Stimulated activated naive CD8-positive, alpha-beta T cell treated with anti-CD3 and anti-CD28 coated beads, Interleukin-15, amount 100 ng/mL, for 72 hours (primary cell): ENCODE results near the gene CORO2A.
"Not testable (repeated sequence)": the region's sequence is repeated elsewhere in the genome, so short reads cannot be mapped to it uniquely, and the experiment has no call there.

Source experiments
- ATAC-seq: fragments of 150-1000 bp; cut with Tn5 transposase; 2 replicates; pipeline ENCODE4 v1.10.0; 2021; ENCODE audit warnings: mild to moderate bottlenecking, moderate library complexity
- DNase-seq, 2 donors: peaks; one replicate each; pipeline ENCODE4 v3.0.0; 2021 to 2022
- H3K27ac Mint-ChIP-seq, 2 donors: one replicate each; pipeline ENCODE4 v1.8.0; 2022; ENCODE audit warnings: mild to moderate bottlenecking in 2 of 2, mixed read lengths in 2 of 2, moderate library complexity in 2 of 2
- H3K27me3 Mint-ChIP-seq: one replicate; pipeline ENCODE4 v1.8.0; 2022; ENCODE audit warnings: mixed read lengths
- H3K4me1 Mint-ChIP-seq: one replicate; pipeline ENCODE4 v1.8.0; 2022; ENCODE audit warnings: mild to moderate bottlenecking, mixed read lengths
- H3K4me3 Mint-ChIP-seq, 2 donors: one replicate each; pipeline ENCODE4 v1.8.0; 2022; ENCODE audit warnings: mild to moderate bottlenecking in 2 of 2, mixed read lengths in 2 of 2, moderate library complexity in 1 of 2
- H3K9me3 Mint-ChIP-seq, 2 donors: one replicate each; pipeline ENCODE4 v1.8.0; 2022; ENCODE audit warnings: mixed read lengths in 2 of 2

Gene CORO2A

DNA sequence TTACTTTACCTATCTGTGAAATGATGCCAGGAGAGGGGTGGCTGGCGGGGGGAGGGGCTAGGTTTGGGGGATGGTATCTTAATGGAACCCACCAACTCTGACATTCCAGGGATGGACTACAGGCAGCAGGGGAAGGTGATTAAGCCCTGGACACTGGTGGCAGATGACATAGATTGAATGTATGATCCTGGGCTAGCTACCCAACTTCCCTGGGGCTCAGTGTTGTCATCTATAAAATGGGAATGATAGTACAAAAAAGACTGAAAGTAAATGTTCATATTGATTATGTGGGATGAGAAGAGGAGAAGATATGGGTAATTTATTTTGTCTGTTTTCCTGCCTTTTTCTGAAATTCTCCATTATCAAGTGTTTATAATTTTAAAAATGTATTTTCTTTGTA is 6.2 kb downstream of the CORO2A start:
- no peak for DNase-seq
- Mint-ChIP-seq H3K4me3 (no peak overlapping the region), H3K4me1 (peaks cover 68% of the 10 kb centered on the region), H3K27me3 (no peaks in the 10 kb centered on the region), H3K9me3 (no peaks in the 10 kb centered on the region), H3K27ac (no peak overlapping the region)
- ATAC-seq: no peak

DNA sequence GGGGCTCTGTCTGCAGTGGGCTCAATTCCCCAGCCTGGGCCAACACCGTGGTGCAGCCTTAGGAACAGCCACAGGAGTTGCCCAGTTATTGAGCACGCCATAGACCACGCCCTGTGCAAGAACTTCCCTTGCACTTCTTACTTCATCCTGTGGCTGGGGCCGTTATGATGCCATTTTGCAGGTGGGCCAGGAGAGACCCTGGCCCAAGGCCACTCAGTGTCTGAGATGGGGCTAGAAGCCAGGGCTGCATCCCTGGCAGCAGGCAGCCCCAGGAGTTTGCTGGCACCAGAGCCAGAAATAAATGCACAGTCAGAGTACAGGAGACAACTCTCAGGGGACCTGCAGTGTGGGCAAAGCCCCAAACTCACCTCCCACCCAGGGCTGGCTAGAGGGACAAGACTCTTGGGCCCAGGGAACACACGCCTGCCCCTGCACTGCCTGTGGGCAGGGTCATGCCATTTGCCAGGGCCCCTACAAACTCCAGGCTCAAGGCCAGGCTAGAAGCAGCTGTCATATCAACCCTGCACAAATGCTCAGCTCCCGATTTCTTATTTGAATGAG is 6.7 kb downstream of the CORO2A start:
- Mint-ChIP-seq H3K9me3 (no peaks in the 10 kb centered on the region), H3K27ac (no peak overlapping the region), H3K27me3 (no peaks in the 10 kb centered on the region), H3K4me3 (no peak overlapping the region), H3K4me1 (peaks cover 68% of the 10 kb centered on the region)
- ATAC-seq: no peak
- DNase-seq: no peak

DNA sequence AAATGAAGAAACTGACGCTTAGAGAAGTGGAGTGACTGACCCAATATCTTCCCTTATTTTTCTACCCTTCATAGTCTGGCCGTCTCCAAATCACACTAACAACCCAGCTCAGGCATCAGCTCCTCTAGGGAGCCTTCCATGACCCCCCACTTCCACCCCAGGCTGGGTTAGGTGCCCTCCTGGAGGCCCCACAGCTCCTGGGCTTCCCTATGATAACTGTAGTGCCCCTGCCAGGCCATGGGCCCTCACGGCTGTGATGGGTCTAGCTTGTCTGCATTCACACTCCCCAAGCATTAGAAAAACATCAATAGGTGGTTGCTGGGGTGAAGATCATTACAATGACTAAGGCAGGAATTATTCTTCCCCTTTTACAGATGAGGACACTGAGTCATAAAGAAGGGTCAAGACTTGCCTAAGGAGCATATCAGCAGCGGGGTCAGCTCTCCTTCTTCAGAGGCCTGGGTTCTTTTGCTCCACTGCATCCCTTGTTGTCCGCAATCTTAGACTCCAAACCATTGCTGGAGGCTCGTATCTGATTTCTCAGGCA is 7.3 kb downstream of the CORO2A start:
- ATAC-seq (no peak), DNase-seq (no peak)
- H3K27ac Mint-ChIP-seq: no peak overlapping the region
- no peak overlapping the region for H3K4me3 Mint-ChIP-seq
- no peaks in the 10 kb centered on the region for H3K27me3 Mint-ChIP-seq
- H3K9me3 Mint-ChIP-seq: no peaks in the 10 kb centered on the region
- peaks cover 68% of the 10 kb centered on the region for H3K4me1 Mint-ChIP-seq

DNA sequence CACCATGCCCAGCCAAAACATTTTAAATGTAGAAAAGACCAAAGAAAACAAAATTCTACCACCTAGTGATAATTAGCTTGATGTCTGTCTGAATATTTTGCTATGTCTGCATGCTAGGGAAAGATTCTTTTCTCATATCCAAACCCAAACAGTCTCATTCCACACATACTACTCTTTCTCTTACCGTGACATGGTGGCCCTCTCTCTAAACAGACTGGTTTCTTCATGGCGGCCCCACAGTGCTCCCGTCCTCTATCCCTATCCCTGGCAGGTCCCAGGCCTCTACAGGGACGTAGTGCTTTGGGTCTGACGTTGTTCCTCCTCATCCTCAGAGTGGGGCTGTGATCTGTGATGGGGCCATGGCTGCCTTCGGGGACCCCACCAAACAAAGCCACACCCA is 8.1 kb downstream of the CORO2A start:
- peaks cover 68% of the 10 kb centered on the region for H3K4me1 Mint-ChIP-seq
- H3K4me3 Mint-ChIP-seq: no peak overlapping the region
- DNase-seq (no peak), ATAC-seq (no peak)
- H3K27ac Mint-ChIP-seq: no peak overlapping the region
- no peaks in the 10 kb centered on the region for H3K27me3 Mint-ChIP-seq
- H3K9me3 Mint-ChIP-seq: no peaks in the 10 kb centered on the region

DNA sequence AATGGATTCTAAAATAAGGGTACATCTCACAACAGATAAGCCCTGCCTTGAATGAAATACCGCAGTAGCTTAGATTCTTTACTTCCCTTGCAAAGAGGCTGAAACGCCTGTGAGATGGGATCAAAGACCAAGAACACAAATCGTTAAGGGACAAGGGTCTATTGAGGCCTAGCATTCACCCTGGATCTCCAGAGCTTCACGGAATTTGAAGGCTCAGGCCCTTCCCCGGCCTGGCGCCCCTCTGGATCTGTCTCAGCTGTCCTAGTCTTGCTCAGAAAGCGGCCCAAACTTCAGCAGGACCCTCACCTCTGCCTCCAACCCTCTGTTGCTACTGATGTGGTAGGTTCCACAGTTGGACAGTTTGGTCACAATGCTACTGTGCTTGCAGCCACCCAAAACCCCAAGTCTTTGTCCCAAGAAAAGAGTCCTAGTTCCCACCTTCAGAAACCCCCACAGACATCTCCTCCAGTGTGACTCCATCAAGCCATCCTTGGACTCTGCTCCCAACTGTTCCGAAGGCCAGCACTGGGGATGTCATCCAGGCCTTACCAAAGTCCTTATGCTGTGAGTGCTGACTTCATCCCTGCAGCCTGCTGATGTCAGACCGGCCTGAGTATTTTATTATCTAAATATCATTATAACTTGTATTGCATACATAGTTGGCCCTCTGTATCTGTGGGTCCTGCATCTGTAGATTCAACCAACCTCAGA is 9.4 kb downstream of the CORO2A start:
- no peak overlapping the region for H3K4me3 Mint-ChIP-seq
- H3K27ac Mint-ChIP-seq: no peak overlapping the region
- H3K9me3 Mint-ChIP-seq: no peaks in the 10 kb centered on the region
- H3K4me1 Mint-ChIP-seq: peaks cover 66% of the 10 kb centered on the region
- ATAC-seq (no peak), DNase-seq (no peak)
- H3K27me3 Mint-ChIP-seq: no peaks in the 10 kb centered on the region

DNA sequence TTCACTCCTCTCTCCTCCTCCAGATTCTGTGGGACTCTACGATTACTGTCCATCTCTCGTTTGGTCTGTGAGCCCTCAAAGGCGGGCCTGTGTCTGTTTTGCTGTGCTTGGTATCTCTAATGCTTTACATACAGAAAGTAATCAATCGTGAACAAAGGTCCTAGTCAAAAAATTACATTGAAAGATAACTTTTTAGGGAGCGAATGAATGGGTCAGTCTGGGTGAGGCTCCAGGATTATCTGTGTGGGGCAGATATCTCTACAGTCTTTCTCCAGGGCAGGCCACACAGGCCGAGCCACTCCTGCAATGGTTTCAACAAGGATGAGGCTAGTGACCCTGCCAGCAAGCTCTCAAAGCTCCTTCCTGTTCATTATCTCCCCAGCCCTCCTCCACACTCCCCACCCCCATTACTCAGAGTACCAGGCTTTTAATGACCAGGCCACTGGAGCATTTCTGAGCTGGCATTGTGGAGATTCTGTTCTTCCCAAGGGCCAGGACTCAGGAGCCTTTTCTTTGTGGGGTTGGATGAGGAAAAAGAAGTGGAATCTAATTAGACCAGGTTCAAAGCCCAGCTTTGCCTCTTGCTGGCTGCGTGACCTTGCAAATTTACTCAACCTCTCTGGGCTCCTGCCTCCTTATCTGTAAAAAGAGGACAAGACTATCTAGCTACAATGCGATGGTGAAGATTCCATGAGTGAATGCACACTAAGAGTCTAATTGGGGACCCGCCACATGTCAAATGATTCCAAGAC is 10.2 kb downstream of the CORO2A start:
- no peak overlapping the region for H3K4me3 Mint-ChIP-seq
- H3K27ac Mint-ChIP-seq: peak overlapping the region in 1 of 2 donors; percentile 28
- no peaks in the 10 kb centered on the region for H3K9me3 Mint-ChIP-seq
- DNase-seq (no peak), ATAC-seq (no peak)
- H3K27me3 Mint-ChIP-seq: no peaks in the 10 kb centered on the region
- H3K4me1 Mint-ChIP-seq: peaks cover 60% of the 10 kb centered on the region

DNA sequence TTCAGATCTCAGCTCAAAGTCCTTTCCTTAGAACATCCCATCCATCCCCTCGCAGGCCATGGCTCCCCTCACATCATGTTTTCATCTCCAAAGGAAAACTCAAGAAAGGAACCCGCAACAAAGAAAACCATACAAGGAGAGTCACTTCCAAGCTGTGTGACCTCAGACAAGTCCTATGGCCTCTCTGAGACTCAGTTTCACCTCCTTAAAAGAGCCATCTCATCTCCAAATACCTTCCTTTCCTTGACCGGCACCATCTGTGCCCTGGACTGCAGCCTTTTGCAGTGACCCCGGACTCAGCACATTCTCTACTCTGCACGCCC is 10.7 kb downstream of the CORO2A start:
- Mint-ChIP-seq H3K4me3 (no peak overlapping the region), H3K27me3 (no peaks in the 10 kb centered on the region), H3K27ac (peak overlapping the region in 1 of 2 donors; percentile 28), H3K9me3 (no peaks in the 10 kb centered on the region), H3K4me1 (peaks cover 62% of the 10 kb centered on the region)
- DNase-seq (no peak), ATAC-seq (no peak)

DNA sequence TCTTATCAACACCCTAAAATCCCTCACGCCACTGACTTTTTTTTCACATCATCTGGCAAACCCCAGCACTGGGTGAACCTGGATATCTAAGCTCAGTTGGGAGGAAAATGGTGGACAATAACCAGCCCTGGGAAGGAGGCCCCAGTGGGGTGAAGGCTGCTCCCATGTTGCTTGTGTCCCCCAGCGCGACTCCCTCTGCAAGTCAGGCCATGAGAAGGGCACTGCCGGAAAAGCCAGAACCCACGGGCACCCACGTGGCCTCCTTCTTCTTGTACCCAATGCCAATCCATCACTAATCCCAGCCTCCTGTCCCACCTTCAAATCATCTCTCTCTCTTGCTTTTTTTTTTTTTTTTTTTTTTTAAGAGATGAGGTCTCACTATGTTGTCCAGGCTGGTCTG is 11.4 kb downstream of the CORO2A start:
- Mint-ChIP-seq H3K27ac (peak overlapping the region in 1 of 2 donors; percentile 74), H3K9me3 (no peaks in the 10 kb centered on the region), H3K27me3 (no peaks in the 10 kb centered on the region), H3K4me1 (peaks cover 62% of the 10 kb centered on the region), H3K4me3 (no peak overlapping the region)
- DNase-seq (no peak), ATAC-seq (no peak)

DNA sequence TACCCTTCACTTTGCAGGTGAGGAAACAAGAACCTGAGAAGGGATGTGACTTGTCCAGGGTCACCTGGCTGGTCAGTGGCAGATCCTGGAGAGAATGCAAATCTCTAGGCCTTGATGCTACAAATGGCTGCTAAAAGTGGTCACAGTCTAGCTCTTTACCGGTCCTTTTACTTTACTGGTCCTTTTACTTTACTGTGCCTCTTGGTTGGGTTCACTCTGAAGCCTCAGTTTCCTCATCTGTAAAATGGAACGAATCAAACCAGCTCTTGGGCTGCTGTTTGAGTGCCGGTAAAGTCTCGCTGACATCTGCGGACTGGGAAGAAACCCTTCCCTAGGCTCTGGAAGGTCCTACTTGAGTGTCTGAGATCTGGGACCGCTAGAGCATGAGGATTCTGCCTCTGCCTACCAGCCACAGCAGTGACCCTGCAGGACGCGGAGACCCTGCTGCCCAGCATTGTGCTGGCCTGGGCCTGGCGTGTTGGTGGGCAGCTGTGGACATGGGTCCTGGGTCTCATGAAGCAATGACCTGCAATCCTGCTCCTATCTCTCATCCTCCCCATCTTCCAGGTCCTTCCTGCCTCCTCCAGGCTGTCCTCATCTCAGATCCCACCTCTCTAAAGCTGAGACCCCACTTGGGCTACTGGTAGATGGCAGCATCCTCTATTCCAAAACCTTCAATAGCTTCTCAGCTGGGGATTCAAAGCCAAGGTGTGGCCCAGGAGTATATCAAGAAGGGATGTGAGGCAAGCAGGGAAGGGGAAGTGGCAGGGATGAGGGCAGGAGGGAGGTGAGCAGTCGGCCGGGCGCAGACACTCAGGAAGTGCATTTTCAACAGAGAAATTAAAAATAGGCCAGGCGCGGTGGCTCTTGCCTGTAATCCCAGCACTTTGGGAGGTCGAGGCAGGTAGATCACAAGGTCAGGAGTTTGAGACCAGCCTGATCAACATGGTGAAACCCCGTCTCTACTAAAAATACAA is 13.3 kb downstream of the CORO2A start:
- ATAC-seq (no peak), DNase-seq (no peak)
- Mint-ChIP-seq H3K27me3 (no peaks in the 10 kb centered on the region), H3K4me1 (peaks cover 57% of the 10 kb centered on the region), H3K27ac (no peak overlapping the region), H3K4me3 (no peak overlapping the region), H3K9me3 (no peaks in the 10 kb centered on the region)

DNA sequence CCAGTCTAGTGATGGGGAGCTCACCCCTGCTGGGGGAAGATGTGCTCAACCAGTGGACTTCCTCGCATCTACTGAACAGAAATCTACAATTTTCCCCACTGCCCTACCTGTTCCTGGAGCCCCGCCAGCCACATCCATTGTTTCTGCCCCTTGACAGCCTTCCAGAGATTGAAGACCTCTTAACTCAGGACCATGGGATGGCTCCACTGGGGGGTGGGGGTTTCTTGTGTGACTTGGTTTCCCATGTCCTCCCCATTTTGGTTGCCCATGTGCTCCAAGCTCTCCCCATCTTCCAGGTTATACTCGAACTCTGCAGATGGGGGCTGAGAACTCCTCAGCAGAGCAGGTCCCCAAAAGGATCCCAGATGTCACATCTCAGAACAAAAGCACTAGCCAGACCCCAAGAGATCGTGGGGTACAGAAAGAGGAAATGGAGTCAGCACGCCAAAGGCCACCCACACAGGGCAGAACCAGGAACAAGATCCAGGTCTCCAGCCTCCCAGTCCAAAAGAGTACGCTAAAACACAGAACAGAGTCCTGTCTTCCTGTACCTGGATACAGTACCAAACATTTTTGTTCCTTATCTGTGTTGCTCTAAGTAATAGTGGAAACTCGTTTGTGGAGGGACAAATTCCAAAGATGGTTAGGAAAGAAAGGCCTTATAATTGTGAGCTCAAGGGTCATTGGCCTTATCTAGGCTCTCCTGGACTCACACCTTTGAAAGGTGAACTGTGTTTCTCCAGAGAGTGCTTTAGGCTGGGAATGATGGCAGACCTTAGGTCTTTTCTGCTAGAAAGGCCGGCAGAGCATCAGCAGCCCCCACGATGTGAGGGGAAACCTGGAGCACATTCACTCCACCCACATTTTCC is 15.8 kb downstream of the CORO2A start:
- ATAC-seq (no peak), DNase-seq (no peak)
- Mint-ChIP-seq H3K27ac (no peak overlapping the region), H3K27me3 (no peaks in the 10 kb centered on the region), H3K9me3 (no peaks in the 10 kb centered on the region), H3K4me1 (peaks cover 53% of the 10 kb centered on the region), H3K4me3 (no peak overlapping the region)

DNA sequence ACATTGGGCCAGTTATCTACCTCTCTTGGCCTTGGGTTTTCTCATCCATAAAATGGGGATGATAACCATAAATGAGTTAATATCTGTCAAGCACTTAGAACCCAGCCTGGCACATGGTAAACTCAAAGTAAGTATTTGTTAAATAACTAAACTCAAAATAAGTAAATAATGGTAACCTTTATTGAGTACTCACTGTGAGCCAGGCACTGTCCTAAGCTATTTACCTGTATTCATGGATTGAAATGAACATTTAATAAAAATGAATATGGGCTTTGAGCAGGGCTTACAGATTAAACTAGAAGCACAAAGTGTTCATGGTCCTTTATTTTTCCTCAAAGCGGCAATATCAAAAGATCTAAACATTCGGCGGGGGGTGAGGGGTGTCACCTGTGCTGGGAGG is 16.7 kb downstream of the CORO2A start:
- no peak for ATAC-seq
- Mint-ChIP-seq H3K4me1 (peaks cover 53% of the 10 kb centered on the region), H3K27ac (no peak overlapping the region), H3K27me3 (no peaks in the 10 kb centered on the region), H3K4me3 (no peak overlapping the region), H3K9me3 (no peaks in the 10 kb centered on the region)
- DNase-seq: no peak

DNA sequence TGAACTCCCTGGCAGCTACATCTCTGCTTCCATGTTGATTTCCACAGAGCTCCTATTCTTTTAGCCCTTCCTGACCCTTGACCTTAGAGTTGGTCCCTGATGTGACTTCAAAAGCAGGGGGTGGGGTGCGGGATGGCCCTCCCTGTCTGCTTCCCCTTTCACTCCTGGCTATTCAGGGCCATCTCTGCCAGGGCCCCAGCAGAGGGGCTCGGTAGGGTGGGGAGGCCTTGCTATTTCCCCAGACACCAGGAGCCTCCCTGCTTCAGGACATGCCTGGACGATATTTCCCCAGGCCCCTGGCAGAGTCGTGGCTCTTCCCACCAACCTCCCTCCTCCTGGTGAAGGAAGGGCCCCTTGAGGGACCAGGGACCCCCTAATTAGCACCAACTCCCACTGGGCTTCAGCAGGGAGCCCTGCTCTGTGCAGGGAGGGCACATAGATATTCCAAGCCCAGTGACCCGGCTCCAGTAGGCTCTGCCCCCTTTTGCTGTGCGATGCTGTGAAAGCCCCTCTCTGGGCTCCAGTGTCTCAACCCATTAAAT is 17.3 kb downstream of the CORO2A start:
- ATAC-seq (no peak), DNase-seq (no peak)
- H3K4me1 Mint-ChIP-seq: peaks cover 53% of the 10 kb centered on the region
- H3K27ac Mint-ChIP-seq: peak overlapping the region in 1 of 2 donors; percentile 35
- no peak overlapping the region for H3K4me3 Mint-ChIP-seq
- H3K27me3 Mint-ChIP-seq: no peaks in the 10 kb centered on the region
- H3K9me3 Mint-ChIP-seq: no peaks in the 10 kb centered on the region

DNA sequence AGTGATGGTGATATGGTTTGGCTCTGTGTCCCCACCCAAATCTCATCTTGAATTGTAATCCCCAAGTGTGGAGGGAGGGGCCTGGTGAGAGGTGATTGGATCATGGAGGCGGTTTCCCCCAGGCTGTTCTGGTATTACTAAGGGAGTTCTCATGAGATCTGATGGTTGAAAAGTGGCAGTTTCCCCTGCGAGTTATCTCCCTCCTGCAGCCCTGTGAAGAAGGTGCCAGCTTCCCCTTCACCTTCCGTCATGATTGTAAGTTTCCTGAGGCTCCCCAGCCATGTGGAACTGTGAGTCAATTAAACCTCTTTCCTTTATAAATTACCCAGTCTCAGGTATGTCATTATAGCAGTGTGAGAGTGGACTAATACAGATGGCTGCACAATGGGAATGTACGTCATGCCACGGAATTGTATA is 17.9 kb downstream of the CORO2A start:
- H3K9me3 Mint-ChIP-seq, H3K4me3 Mint-ChIP-seq, H3K27me3 Mint-ChIP-seq, DNase-seq, ATAC-seq: not testable (repeated sequence)
- H3K4me1 Mint-ChIP-seq: peaks cover 53% of the 10 kb centered on the region
- peak overlapping the region in 1 of 2 donors; percentile 35 for H3K27ac Mint-ChIP-seq

DNA sequence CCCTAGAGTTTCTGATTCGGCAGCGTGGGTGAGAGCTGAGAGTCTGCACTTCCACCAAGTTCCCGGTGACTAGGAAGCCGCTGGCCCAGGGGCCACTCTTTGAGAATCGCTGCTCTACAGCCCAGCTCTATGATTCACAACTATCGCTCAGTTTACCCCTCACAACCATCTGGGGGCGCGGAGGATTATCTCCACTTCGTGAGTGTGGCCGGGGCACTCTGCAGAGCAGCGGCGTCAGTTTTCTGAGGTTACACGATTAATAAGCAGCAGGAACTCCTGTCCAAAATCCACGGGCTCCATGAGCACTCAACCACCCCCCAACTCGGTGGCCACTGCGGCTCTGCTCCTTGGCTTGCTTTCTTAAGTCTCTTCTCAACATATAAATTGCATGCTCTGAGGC is 19.3 kb downstream of the CORO2A start:
- no peak for ATAC-seq
- no peaks in the 10 kb centered on the region for H3K27me3 Mint-ChIP-seq
- peak overlapping the region in 1 of 2 donors; percentile 37 for H3K27ac Mint-ChIP-seq
- DNase-seq: no peak
- H3K4me3 Mint-ChIP-seq: no peak overlapping the region
- peaks cover 49% of the 10 kb centered on the region for H3K4me1 Mint-ChIP-seq
- no peaks in the 10 kb centered on the region for H3K9me3 Mint-ChIP-seq
